ENCODE results near the gene NXPH4. TPM values are rescaled to one million over a fixed set of nuclear protein-coding genes. Genes with fewer than 3 reads are reported as not detected.

NXPH4 gene
- total and polyA plus RNA-seq, 9 donors, result 0.13 to 0.20 TPM; not detected in 7

- Histone ChIP-seq H3K27ac (no peak overlapping the region), H3K9me3 (no peaks in the 10 kb centered on the region), H3K36me3 (no peaks in the 10 kb centered on the region), H3K4me3 (no peak overlapping the region), H3K4me1 (ENCODE audit: insufficient read depth) (no peaks in the 10 kb centered on the region), H3K27me3 (no peaks in the 10 kb centered on the region)
- intact Hi-C loops (cut with DNase I), result loop anchor here in 3 of 4 donors (5.0 kb wide), 1 partner anchor 190 kb away; no protein-coding TSS in a partner anchor
- DNase-seq, result no peak
- TF ChIP-seq, protein P1, sequence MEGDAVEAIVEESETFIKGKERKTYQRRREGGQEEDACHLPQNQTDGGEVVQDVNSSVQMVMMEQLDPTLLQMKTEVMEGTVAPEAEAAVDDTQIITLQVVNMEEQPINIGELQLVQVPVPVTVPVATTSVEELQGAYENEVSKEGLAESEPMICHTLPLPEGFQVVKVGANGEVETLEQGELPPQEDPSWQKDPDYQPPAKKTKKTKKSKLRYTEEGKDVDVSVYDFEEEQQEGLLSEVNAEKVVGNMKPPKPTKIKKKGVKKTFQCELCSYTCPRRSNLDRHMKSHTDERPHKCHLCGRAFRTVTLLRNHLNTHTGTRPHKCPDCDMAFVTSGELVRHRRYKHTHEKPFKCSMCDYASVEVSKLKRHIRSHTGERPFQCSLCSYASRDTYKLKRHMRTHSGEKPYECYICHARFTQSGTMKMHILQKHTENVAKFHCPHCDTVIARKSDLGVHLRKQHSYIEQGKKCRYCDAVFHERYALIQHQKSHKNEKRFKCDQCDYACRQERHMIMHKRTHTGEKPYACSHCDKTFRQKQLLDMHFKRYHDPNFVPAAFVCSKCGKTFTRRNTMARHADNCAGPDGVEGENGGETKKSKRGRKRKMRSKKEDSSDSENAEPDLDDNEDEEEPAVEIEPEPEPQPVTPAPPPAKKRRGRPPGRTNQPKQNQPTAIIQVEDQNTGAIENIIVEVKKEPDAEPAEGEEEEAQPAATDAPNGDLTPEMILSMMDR (IDR thresholded peaks at IDR 0.05), result no peak
- TF ChIP-seq POLR2A (IDR thresholded peaks at IDR 0.05), result no peak
- no peak for TF ChIP-seq EP300 (IDR thresholded peaks at IDR 0.05)
- 81 to 87% (median 82%) methylated on average over 3 of the region's 3 CpGs for WGBS, 3 donors
Measured at GRCh38 chr12:57262126-57262822, 45.7 kb downstream of the NXPH4 start.

- Histone ChIP-seq H3K4me1 (ENCODE audit: insufficient read depth) (no peaks in the 10 kb centered on the region), H3K9me3 (no peaks in the 10 kb centered on the region), H3K36me3 (no peaks in the 10 kb centered on the region), H3K27ac (no peak overlapping the region), H3K4me3 (no peak overlapping the region), H3K27me3 (no peaks in the 10 kb centered on the region)
- intact Hi-C loops (cut with DNase I), result loop anchor here in 3 of 4 donors (5.0 kb wide), 1 partner anchor 189 kb away; no protein-coding TSS in a partner anchor
- WGBS, 3 donors, result 93 to 95% (median 93%) methylated on average over 2 of the region's 2 CpGs
- DNase-seq, result no peak
- TF ChIP-seq POLR2A (IDR thresholded peaks at IDR 0.05), result no peak
Measured at GRCh38 chr12:57263096-57263495, 46.5 kb downstream of the NXPH4 start.

- Histone ChIP-seq H3K4me1 (ENCODE audit: insufficient read depth) (no peaks in the 10 kb centered on the region), H3K27me3 (no peaks in the 10 kb centered on the region), H3K4me3 (no peak overlapping the region), H3K27ac (no peak overlapping the region), H3K36me3 (no peaks in the 10 kb centered on the region), H3K9me3 (no peaks in the 10 kb centered on the region)
- TF ChIP-seq, protein P1 (IDR thresholded peaks at IDR 0.05), result no peak
- TF ChIP-seq POLR2A (IDR thresholded peaks at IDR 0.05), result no peak
- no peak for TF ChIP-seq EP300 (IDR thresholded peaks at IDR 0.05)
- intact Hi-C loops (cut with DNase I), result loop anchor here in 2 of 4 donors (2.0 to 5.0 kb wide), 2 partner anchors 171 to 184 kb away; no protein-coding TSS in a partner anchor
- DNase-seq, result no peak
Measured at GRCh38 chr12:57266681-57267080, 50.1 kb downstream of the NXPH4 start.

- no peaks in the 10 kb centered on the region for H3K27me3 ChIP-seq
- H3K4me3 ChIP-seq, result no peak overlapping the region
- no peak for DNase-seq
- intact Hi-C loops (cut with DNase I), result loop anchor here in 1 of 4 donors (5.0 kb wide), 1 partner anchor 169 kb away; no protein-coding TSS in a partner anchor
- peaks cover 5% of the 10 kb centered on the region for H3K4me1 ChIP-seq (ENCODE audit: insufficient read depth)
- H3K9me3 ChIP-seq, result no peaks in the 10 kb centered on the region
- WGBS, 3 donors, result 86% methylated on average over 7 of the region's 7 CpGs
- H3K36me3 ChIP-seq, result no peaks in the 10 kb centered on the region
- no peak overlapping the region for H3K27ac ChIP-seq
- TF ChIP-seq, protein P1 (IDR thresholded peaks at IDR 0.05), result no peak
- TF ChIP-seq EP300 (IDR thresholded peaks at IDR 0.05) (no peak), POLR2A (IDR thresholded peaks at IDR 0.05) (no peak)
Measured at GRCh38 chr12:57268264-57268663, 51.7 kb downstream of the NXPH4 start.

GRCh38 chr12:57270966-57271470, 54.4 kb downstream of the NXPH4 start:
- Histone ChIP-seq H3K27ac (no peak overlapping the region), H3K36me3 (no peaks in the 10 kb centered on the region), H3K4me1 (ENCODE audit: insufficient read depth) (peaks cover 5% of the 10 kb centered on the region), H3K4me3 (no peak overlapping the region), H3K9me3 (no peaks in the 10 kb centered on the region), H3K27me3 (no peaks in the 10 kb centered on the region)
- no peak for DNase-seq
- WGBS, 3 donors, result 93 to 98% (median 96%) methylated on average over 1 of the region's 1 CpG
- intact Hi-C loops (cut with DNase I), result no loop called here
- TF ChIP-seq, protein P1 (IDR thresholded peaks at IDR 0.05), result no peak
- no peak for TF ChIP-seq POLR2A (IDR thresholded peaks at IDR 0.05)
- TF ChIP-seq EP300 (IDR thresholded peaks at IDR 0.05), result no peak
